Keratinocyte (primary cell): ENCODE data around the gene RFESD.

Experiments
- EZH2 ChIP-seq: IDR thresholded peaks from one replicate; pipeline ENCODE4 v1.6.1; 2012; ENCODE audit warnings: inconsistent platforms, mild to moderate bottlenecking, low read length, moderate library complexity
- TF ChIP-seq, protein P1 (sequence below), 3 experiments: IDR thresholded peaks in 1 of 3; conservative IDR thresholded peaks in 1 of 3; optimal IDR thresholded peaks in 1 of 3; 2 replicates in 2 of 3; 3 replicates in 1 of 3; pipeline versions ENCODE3 to v1.5.1; 2011; ENCODE audit warnings: low read length in 3 of 3, mild to moderate bottlenecking in 3 of 3, moderate library complexity in 2 of 3, control low read depth in 1 of 3, inconsistent platforms in 1 of 3; ENCODE audit not compliant: insufficient read depth in 2 of 3; ENCODE audit errors: extremely low read depth in 1 of 3

DNA sequence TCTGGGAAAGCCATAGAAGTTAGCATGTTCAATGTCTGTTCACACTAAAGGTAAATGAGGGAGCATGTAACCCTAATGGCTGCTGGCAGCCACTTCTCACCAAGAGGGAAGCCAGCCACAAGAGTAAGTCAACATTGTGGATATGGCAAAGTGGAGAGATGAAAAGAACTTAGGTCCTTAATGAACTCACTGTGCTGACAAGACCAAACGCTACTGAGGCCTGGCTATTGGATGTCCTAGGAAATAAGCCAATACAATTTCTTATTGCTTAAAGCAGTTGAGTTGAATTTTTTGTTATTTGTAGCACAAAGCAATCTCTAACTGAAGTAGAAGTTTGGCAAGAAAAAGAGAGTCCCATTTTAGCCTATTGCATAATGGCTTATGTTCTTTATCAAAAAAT is 19.9 kb upstream of the RFESD start:
- TF ChIP-seq, protein P1, sequence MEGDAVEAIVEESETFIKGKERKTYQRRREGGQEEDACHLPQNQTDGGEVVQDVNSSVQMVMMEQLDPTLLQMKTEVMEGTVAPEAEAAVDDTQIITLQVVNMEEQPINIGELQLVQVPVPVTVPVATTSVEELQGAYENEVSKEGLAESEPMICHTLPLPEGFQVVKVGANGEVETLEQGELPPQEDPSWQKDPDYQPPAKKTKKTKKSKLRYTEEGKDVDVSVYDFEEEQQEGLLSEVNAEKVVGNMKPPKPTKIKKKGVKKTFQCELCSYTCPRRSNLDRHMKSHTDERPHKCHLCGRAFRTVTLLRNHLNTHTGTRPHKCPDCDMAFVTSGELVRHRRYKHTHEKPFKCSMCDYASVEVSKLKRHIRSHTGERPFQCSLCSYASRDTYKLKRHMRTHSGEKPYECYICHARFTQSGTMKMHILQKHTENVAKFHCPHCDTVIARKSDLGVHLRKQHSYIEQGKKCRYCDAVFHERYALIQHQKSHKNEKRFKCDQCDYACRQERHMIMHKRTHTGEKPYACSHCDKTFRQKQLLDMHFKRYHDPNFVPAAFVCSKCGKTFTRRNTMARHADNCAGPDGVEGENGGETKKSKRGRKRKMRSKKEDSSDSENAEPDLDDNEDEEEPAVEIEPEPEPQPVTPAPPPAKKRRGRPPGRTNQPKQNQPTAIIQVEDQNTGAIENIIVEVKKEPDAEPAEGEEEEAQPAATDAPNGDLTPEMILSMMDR (optimal IDR thresholded peaks at IDR 0.05 in 1 of 3, IDR thresholded peaks at IDR 0.05 in 1 of 3, conservative IDR thresholded peaks at IDR 0.05 in 1 of 3; ENCODE audit: extremely low read depth in 1 of 3, insufficient read depth in 2 of 3, low read length in 3 of 3), result no peak
- TF ChIP-seq EZH2, result no peak
